IMR-90 (cell line): Measurements from ENCODE around the gene INAFM1. TPM values are rescaled to one million over a fixed set of nuclear protein-coding genes. Genes with fewer than 3 reads are reported as not detected.
A peak's percentile ranks its signal among the peaks of the same experiment; 100 is the strongest.

Experiments
- ATAC-seq: fragments of 200-7000 bp; cut with Tn5 transposase; 2 replicates; pipeline ENCODE4 v1.9.1; 2020; ENCODE audit warnings: low read depth, mild to moderate bottlenecking, moderate library complexity
- BruUV-seq: library from RNA; stranded (reverse); fragments of 400-500 nt; replicated peaks from 2 replicates; lab custom pipeline; 2021; lab: Mats Ljungman, UMichigan
- CTCF ChIA-PET: fragments of 300-600 bp; formaldehyde crosslinking; extraction: SDS; loops from one replicate; lab custom pipeline; 2021; ENCODE audit warnings: antibody characterized with exemption; lab: Yijun Ruan, JAX
- POLR2A ChIA-PET: fragments of 300-600 bp; sonication (Branson Sonifier 250); formaldehyde crosslinking; loops from one replicate; lab custom pipeline; 2022; ENCODE audit warnings: antibody characterized with exemption; ENCODE audit not compliant: unreplicated experiment; lab: Charles Lee
- DNase-seq: peaks from one replicate; pipeline ENCODE4 v3.0.0; 2013
- H2AFZ ChIP-seq: replicated peaks from 2 replicates; pipeline ENCODE3; 2013; ENCODE audit warnings: low read length, mild to moderate bottlenecking; ENCODE audit not compliant: poor library complexity
- H2AK5ac ChIP-seq: 2 replicates; pipeline ENCODE4 v1.6.1; 2013; ENCODE audit warnings: low read depth, low read length, inconsistent platforms
- H2AK9ac ChIP-seq: replicated peaks from 2 replicates; pipeline ENCODE3; 2013; ENCODE audit warnings: mild to moderate bottlenecking, low read depth, low read length, moderate library complexity; ENCODE audit not compliant: poor library complexity
- H2BK120ac ChIP-seq: 2 replicates; pipeline ENCODE4 v1.6.1; 2013; ENCODE audit warnings: low read depth, low read length, inconsistent platforms
- H2BK15ac ChIP-seq: 3 replicates; pipeline ENCODE4 v1.6.1; 2013; ENCODE audit warnings: low read depth, low read length, inconsistent platforms
- H2BK20ac ChIP-seq: 2 replicates; pipeline ENCODE4 v1.6.1; 2013; ENCODE audit warnings: low read depth, mild to moderate bottlenecking, inconsistent platforms, low read length, moderate library complexity
- H2BK5ac ChIP-seq: 2 replicates; pipeline ENCODE4 v1.6.1; 2013; ENCODE audit warnings: mild to moderate bottlenecking, low read depth, low read length, inconsistent platforms; ENCODE audit not compliant: poor library complexity, severe bottlenecking
- H3K14ac ChIP-seq: replicated peaks from 2 replicates; pipeline ENCODE4 v1.6.1; 2013; ENCODE audit warnings: low read depth, low read length, inconsistent platforms
- H3K18ac ChIP-seq: 2 replicates; pipeline ENCODE4 v1.6.1; 2013; ENCODE audit warnings: low read depth, low read length, control low read depth
- H3K23ac ChIP-seq: 2 replicates; pipeline ENCODE4 v1.6.1; 2013; ENCODE audit warnings: low read depth, low read length, inconsistent platforms
- H3K27ac ChIP-seq: 2 replicates; pipeline ENCODE4 v1.5.1; 2013; ENCODE audit warnings: mild to moderate bottlenecking, control low read depth, low read length; ENCODE audit not compliant: insufficient read depth
- H3K27me3 ChIP-seq: 2 replicates; pipeline ENCODE4 v1.6.1; 2013; ENCODE audit warnings: low read length; ENCODE audit not compliant: control insufficient read depth, insufficient read depth
- H3K36me3 ChIP-seq: 2 replicates; pipeline ENCODE4 v1.6.1; 2013; ENCODE audit warnings: low read length, mixed read lengths; ENCODE audit not compliant: control insufficient read depth, insufficient read depth
- H3K4ac ChIP-seq: 2 replicates; pipeline ENCODE4 v1.6.1; 2013; ENCODE audit warnings: low read depth, low read length, inconsistent platforms
- H3K4me1 ChIP-seq: 2 replicates; pipeline ENCODE4 v1.6.1; 2013; ENCODE audit warnings: low read length, mixed read lengths; ENCODE audit not compliant: control insufficient read depth, insufficient read depth
- H3K4me2 ChIP-seq: 2 replicates; pipeline ENCODE4 v1.6.1; 2013; ENCODE audit warnings: low read depth, mild to moderate bottlenecking, control low read depth, low read length, moderate library complexity
- H3K4me3 ChIP-seq: 2 replicates; pipeline ENCODE4 v1.5.1; 2013; ENCODE audit warnings: low read depth, mild to moderate bottlenecking, control low read depth, low read length, moderate library complexity; ENCODE audit not compliant: insufficient read depth
- H3K56ac ChIP-seq: 2 replicates; pipeline ENCODE4 v1.6.1; 2013; ENCODE audit warnings: low read length, inconsistent platforms; ENCODE audit not compliant: insufficient read depth; ENCODE audit errors: extremely low read depth
- H3K79me1 ChIP-seq, 2 experiments: 2 replicates each; pipeline ENCODE4 v1.6.1; 2013; ENCODE audit warnings: low read length in 2 of 2, inconsistent platforms in 1 of 2, low read depth in 1 of 2
- H3K9ac ChIP-seq: 2 replicates; pipeline ENCODE4 v1.6.1; 2013; ENCODE audit warnings: low read depth, low read length, control low read depth
- H3K9me1 ChIP-seq: 2 replicates; pipeline ENCODE4 v1.6.1; 2013; ENCODE audit warnings: low read length, inconsistent platforms; ENCODE audit not compliant: insufficient read depth
- H3K9me3 ChIP-seq: 2 replicates; pipeline ENCODE4 v1.6.1; 2013; ENCODE audit warnings: low read length; ENCODE audit not compliant: control insufficient read depth, insufficient read depth
- H4K20me1 ChIP-seq: 2 replicates; pipeline ENCODE4 v1.6.1; 2013; ENCODE audit warnings: low read length, inconsistent platforms; ENCODE audit not compliant: insufficient read depth
- H4K5ac ChIP-seq: 2 replicates; pipeline ENCODE4 v1.6.1; 2013; ENCODE audit warnings: mild to moderate bottlenecking, low read depth, low read length, control low read depth
- H4K8ac ChIP-seq, 2 experiments: 2 replicates each; pipeline ENCODE4 v1.6.1; 2013; ENCODE audit warnings: low read depth in 2 of 2, low read length in 2 of 2, control low read depth in 1 of 2, inconsistent platforms in 1 of 2
- H4K91ac ChIP-seq: 2 replicates; pipeline ENCODE4 v1.6.1; 2013; ENCODE audit warnings: low read depth, low read length, inconsistent platforms; ENCODE audit not compliant: insufficient read depth
- CHD1 ChIP-seq: IDR thresholded peaks from 2 replicates; pipeline ENCODE4 v1.6.1; 2012; ENCODE audit warnings: low read depth, low read length, improper control_type of control experiment
- MXI1 ChIP-seq: IDR thresholded peaks from 2 replicates; pipeline ENCODE4 v1.6.1; 2012; ENCODE audit warnings: low read depth, mild to moderate bottlenecking, low read length, moderate library complexity, borderline replicate concordance
- POLR2A ChIP-seq: IDR thresholded peaks from 2 replicates; pipeline ENCODE4 v1.6.1; 2012; ENCODE audit warnings: mild to moderate bottlenecking, low read depth, low read length
- WGBS, 2 experiments: methylation state at CpG; one replicate each; pipeline versions ENCODE4 v1.1.5 to v1.1.7; 2013; ENCODE audit warnings: missing lambda C conversion rate in 2 of 2; ENCODE audit not compliant: insufficient read length in 1 of 2; ENCODE audit errors: extremely low coverage in 2 of 2; 5-methylcytosine and 5-hydroxymethylcytosine counted together
- dilution Hi-C: fragments of 300-500 bp; cut with HindIII; formaldehyde crosslinking; loops from one replicate; pipeline ENCODE4 v1.14.3; 2018; ENCODE audit warnings: low sequenced_read_pairs; ENCODE audit not compliant: unreplicated experiment
- in situ Hi-C: fragments of 300-500 bp; cut with MboI; formaldehyde crosslinking; loops from 3 replicates; pipeline ENCODE4 v1.14.3; 2019; ENCODE audit warnings: low sequenced_read_pairs, inconsistent platforms, mixed read lengths
- intact Hi-C: fragments of 100-400 bp; cut with micrococcal nuclease; formaldehyde crosslinking; loops from 2 replicates; pipeline ENCODE4 v1.10.0; 2022
- polyA plus RNA-seq, 3 experiments: library from polyadenylated mRNA; depleted of rRNA; stranded (reverse); fragments of >200 nt; gene quantifications; 2 replicates each; pipeline ENCODE4 v1.2.3, GENCODE V29; 2012; ENCODE audit warnings: low replicate concordance in 1 of 3
- total RNA-seq: library from RNA; depleted of rRNA; stranded (reverse); fragments of >200 nt; gene quantifications from 2 replicates; pipeline ENCODE4 v1.2.3, GENCODE V29; 2012

INAFM1 gene
- total and polyA plus RNA-seq, 2 of the 4 experiments (the other 2 are of a cell fraction): 0.36 to 7.8 TPM

- Histone ChIP-seq H3K18ac (peak overlapping the region; percentile 53), H3K9me1 (peaks cover 21% of the 10 kb centered on the region), H3K27me3 (no peaks in the 10 kb centered on the region), H3K27ac (peak overlapping the region; percentile 90), H3K36me3 (peaks cover 32% of the 10 kb centered on the region), H3K4me2 (peak overlapping the region; percentile 92), H3K4me1 (peaks cover 20% of the 10 kb centered on the region), H2AFZ (peak overlapping the region; percentile 87), H3K9me3 (no peaks in the 10 kb centered on the region), H2AK5ac (peak overlapping the region; percentile 96), H2BK5ac (peak overlapping the region; percentile 80), H3K4me3 (peak overlapping the region; percentile 51), H4K5ac (peak overlapping the region; percentile 32), H4K20me1 (peaks cover 8% of the 10 kb centered on the region; the same call in 1 of the 2 replicates), H2AK9ac (peak overlapping the region; percentile 99), H3K23ac (peak overlapping the region; percentile 97), H3K56ac (peak overlapping the region; percentile 95), H3K9ac (peak overlapping the region; percentile 92), H3K14ac (peak overlapping the region; percentile 99), H4K8ac (peak overlapping the region; percentile 40 to 91), H3K4ac (peak overlapping the region; percentile 98), H3K79me1 (peaks cover 41 to 55% of the 10 kb centered on the region in 2 experiments), H4K91ac (peak overlapping the region; percentile 90), H2BK120ac (peak overlapping the region; percentile 84), H2BK15ac (peak overlapping the region; percentile 3; the same call in 1 of the 3 replicates), H2BK20ac (peak overlapping the region; percentile 39; the same call in 1 of the 2 replicates)
- DNase-seq: no peak
- intact Hi-C loops (loop anchor here (1.0 kb wide), 1 partner anchor 16 kb away; no protein-coding TSS in a partner anchor), dilution Hi-C loops (no loop called here), in situ Hi-C loops (no loop called here)
- TF ChIP-seq CHD1 (no peak), POLR2A (peak; percentile 94), MXI1 (peak; percentile 12; the same call in 1 of the 2 replicates)
- 2% methylated on average over 13 of the region's 29 CpGs; no CpG with 5 or more reads in 1 of the 2 experiments for WGBS, 2 experiments
- CTCF ChIA-PET: interaction anchor here (1.5 kb wide), 1 partner anchor 14 kb away, joined by 8 read pairs; no protein-coding TSS in a partner anchor
- BruUV-seq: no TSS peak
- peak; percentile 33 for ATAC-seq
- POLR2A ChIA-PET: interaction anchor here (0.6 to 1.3 kb wide), 2 partner anchors 47 to 221 kb away, joined by 3 to 5 read pairs; no protein-coding TSS in a partner anchor
Measured at GRCh38 chr19:47257411-47258169, 17.1 kb upstream of the INAFM1 start.
